K562 (cell line): ENCODE measurements around the gene INHA. TPM values are rescaled to one million over a fixed set of nuclear protein-coding genes. Genes with fewer than 3 reads are reported as not detected.

Experiments
- CTBP1 ChIP-seq: fragments of 450-650 bp; IDR thresholded peaks from 2 replicates; pipeline ENCODE4 v1.6.1; 2016; ENCODE audit warnings: borderline replicate concordance
- FOXK2 ChIP-seq, 2 experiments: fragments of 450-650 bp; IDR thresholded peaks in 1 of 2; conservative IDR thresholded peaks in 1 of 2; 2 replicates each; pipeline ENCODE4 v1.6.1; 2016; ENCODE audit warnings: low read depth in 2 of 2, mild to moderate bottlenecking in 1 of 2
- KAT7 ChIP-seq: sonication (generic); formaldehyde crosslinking; IDR thresholded peaks from 2 replicates; pipeline ENCODE4 v1.8.0; 2022; ENCODE audit warnings: missing genetic modification reagents, mild to moderate bottlenecking, borderline replicate concordance
- MAZ ChIP-seq, 2 experiments: fragments of 450-650 bp in 1 of 2; sonication (generic) in 1 of 2; formaldehyde crosslinking; IDR thresholded peaks in 1 of 2; conservative IDR thresholded peaks in 1 of 2; 2 replicates each; pipeline versions ENCODE4 v1.4.0 to v1.5.0; 2020; ENCODE audit warnings: mild to moderate bottlenecking in 1 of 2, missing genetic modification reagents in 1 of 2
- MTA3 ChIP-seq: fragments of 450-650 bp; formaldehyde crosslinking; IDR thresholded peaks from 2 replicates; pipeline ENCODE4 v1.6.1; 2017; ENCODE audit warnings: mild to moderate bottlenecking, borderline replicate concordance
- POLR2G ChIP-seq: fragments of 200-400 bp; formaldehyde crosslinking; IDR thresholded peaks from 2 replicates; pipeline ENCODE4 v1.6.1; 2017; ENCODE audit warnings: low read depth, mild to moderate bottlenecking, antibody characterized with exemption, low read length, moderate library complexity
- TCFL5 ChIP-seq: fragments of 250-450 bp; sonication (Bioruptor Pico); conservative IDR thresholded peaks from 2 replicates; pipeline ENCODE4 v1.6.1; 2021; ENCODE audit warnings: mild to moderate bottlenecking, moderate library complexity, matching md5 sums
- polyA plus RNA-seq, 8 experiments: library from polyadenylated mRNA; depleted of rRNA in 4 of 8; stranded (reverse) in 5 of 8; unstranded in 3 of 8; fragments of >200 nt; fragmentation: Nextera tagmentation in 2 of 8; fragmentation: Illumina TruSeq in 1 of 8; extraction: Ambion mirVana in 2 of 8; extraction: Trizol in 1 of 8; gene quantifications; 2 replicates each; pipeline versions ENCODE4 v1.2.1 to v1.2.3, GENCODE V29; 2011 to 2014; ENCODE audit warnings: inconsistent platforms in 1 of 8, missing spikeins in 1 of 8
- total RNA-seq, 7 experiments: library from RNA; depleted of rRNA in 6 of 7; stranded (reverse); fragments of >200 nt in 6 of 7; fragmentation: Illumina TruSeq in 2 of 7; extraction: Trizol in 2 of 7; gene quantifications; 2 replicates each; pipeline versions ENCODE4 v1.2.1 to v1.2.3, GENCODE V29; 2011 to 2021; ENCODE audit warnings: low replicate concordance in 1 of 7
- TF ChIP-seq, protein P1 (sequence below), 2 experiments: fragments of 450-650 bp; formaldehyde crosslinking in 1 of 2; IDR thresholded peaks; 2 replicates each; pipeline versions ENCODE4 v1.4.0 to v1.6.1; 2014 to 2020; ENCODE audit warnings: mild to moderate bottlenecking in 2 of 2, borderline replicate concordance in 1 of 2, low read depth in 1 of 2
- TF ChIP-seq, protein P2 (sequence below): fragments of 450-650 bp; IDR thresholded peaks from 2 replicates; pipeline ENCODE4 v1.6.1; 2016; ENCODE audit warnings: antibody characterized with exemption
- TF ChIP-seq, protein P3 (sequence below), 3 experiments: IDR thresholded peaks in 2 of 3; conservative IDR thresholded peaks in 1 of 3; 2 replicates each; pipeline ENCODE4 v1.5.1; 2011 to 2012; ENCODE audit warnings: low read length in 3 of 3, mild to moderate bottlenecking in 3 of 3, control low read depth in 2 of 3, improper control_type of control experiment in 1 of 3, inconsistent platforms in 1 of 3, low read depth in 1 of 3, mixed read lengths in 1 of 3, moderate library complexity in 1 of 3; ENCODE audit not compliant: insufficient read depth in 2 of 3

INHA gene
- total and polyA plus RNA-seq, 9 of the 15 experiments (the other 6 are each of a cell fraction or from before 2014, with no cell fraction given), result 0.07 to 1.9 (median 0.40) TPM

DNA sequence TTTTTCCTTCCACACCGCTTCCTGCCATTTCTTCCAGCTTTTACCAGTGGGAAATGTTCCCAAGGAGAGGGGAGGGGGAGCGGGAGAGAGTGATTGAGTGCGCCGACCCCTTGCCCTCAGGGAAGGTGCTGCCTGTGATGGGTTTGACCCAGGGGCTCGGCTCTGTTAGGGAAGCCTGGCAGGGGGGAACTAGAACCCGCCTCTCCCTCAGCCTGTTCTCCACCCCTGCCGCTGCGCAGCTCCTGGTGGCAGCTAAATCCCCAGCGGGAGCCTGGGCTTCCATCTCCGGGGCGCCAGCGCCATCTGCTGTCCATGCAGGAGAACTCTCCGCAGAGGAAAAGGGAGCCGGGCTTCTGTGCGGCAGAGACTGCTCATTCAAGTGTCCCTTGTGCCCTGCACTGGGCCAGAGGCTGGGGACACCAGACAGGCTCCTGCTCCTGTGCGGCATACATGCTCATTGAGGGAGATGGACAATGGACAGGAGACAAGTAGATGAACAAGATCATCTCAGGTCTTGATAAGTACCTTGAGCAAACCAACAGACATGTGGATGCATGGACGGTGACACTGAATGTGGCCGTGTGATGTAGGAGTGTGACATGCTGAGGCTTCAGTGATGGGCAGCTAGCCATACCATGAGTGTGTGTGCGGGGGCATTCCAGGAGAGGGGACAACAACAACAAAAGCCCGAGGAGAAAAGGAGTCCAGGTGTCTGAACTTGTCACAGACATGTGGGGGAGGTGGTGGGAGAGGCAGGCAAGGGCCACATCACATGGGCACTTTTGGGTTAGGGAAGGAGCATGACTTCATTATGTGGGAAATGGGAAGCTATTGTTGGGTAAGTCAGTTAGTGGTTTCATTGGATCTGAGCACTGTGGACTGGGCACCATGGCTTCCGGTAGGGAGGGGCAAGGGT is 41.8 kb upstream of the INHA start (continued):
- TF ChIP-seq, protein P1, sequence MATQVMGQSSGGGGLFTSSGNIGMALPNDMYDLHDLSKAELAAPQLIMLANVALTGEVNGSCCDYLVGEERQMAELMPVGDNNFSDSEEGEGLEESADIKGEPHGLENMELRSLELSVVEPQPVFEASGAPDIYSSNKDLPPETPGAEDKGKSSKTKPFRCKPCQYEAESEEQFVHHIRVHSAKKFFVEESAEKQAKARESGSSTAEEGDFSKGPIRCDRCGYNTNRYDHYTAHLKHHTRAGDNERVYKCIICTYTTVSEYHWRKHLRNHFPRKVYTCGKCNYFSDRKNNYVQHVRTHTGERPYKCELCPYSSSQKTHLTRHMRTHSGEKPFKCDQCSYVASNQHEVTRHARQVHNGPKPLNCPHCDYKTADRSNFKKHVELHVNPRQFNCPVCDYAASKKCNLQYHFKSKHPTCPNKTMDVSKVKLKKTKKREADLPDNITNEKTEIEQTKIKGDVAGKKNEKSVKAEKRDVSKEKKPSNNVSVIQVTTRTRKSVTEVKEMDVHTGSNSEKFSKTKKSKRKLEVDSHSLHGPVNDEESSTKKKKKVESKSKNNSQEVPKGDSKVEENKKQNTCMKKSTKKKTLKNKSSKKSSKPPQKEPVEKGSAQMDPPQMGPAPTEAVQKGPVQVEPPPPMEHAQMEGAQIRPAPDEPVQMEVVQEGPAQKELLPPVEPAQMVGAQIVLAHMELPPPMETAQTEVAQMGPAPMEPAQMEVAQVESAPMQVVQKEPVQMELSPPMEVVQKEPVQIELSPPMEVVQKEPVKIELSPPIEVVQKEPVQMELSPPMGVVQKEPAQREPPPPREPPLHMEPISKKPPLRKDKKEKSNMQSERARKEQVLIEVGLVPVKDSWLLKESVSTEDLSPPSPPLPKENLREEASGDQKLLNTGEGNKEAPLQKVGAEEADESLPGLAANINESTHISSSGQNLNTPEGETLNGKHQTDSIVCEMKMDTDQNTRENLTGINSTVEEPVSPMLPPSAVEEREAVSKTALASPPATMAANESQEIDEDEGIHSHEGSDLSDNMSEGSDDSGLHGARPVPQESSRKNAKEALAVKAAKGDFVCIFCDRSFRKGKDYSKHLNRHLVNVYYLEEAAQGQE (IDR thresholded peaks at IDR 0.05; ENCODE audit: borderline replicate concordance), result peak; percentile 95
- TF ChIP-seq, protein P1 (CRISPR knock-in tag; IDR thresholded peaks at IDR 0.05; ENCODE audit: low read depth), result peak; percentile 47; the same call in 1 of the 2 replicates
- TF ChIP-seq, protein P2, sequence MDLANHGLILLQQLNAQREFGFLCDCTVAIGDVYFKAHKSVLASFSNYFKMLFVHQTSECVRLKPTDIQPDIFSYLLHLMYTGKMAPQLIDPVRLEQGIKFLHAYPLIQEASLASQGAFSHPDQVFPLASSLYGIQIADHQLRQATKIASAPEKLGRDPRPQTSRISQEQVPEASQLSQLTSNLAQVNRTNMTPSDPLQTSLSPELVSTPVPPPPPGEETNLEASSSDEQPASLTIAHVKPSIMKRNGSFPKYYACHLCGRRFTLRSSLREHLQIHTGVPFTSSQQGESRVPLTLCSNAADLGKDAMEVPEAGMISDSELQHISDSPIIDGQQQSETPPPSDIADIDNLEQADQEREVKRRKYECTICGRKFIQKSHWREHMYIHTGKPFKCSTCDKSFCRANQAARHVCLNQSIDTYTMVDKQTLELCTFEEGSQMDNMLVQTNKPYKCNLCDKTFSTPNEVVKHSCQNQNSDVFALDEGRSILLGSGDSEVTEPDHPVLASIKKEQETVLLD, result no peak
- TF ChIP-seq MAZ (CRISPR knock-in tag; conservative IDR thresholded peaks at IDR 0.05 in 1 of 2, IDR thresholded peaks at IDR 0.05 in 1 of 2) (peak in 1 of 2 experiments; percentile 86; a peak in 3 of 4 replicates), KAT7 (CRISPR knock-in tag) (peak; percentile 72; the same call in 1 of the 2 replicates), CTBP1 (peak; percentile 33; the same call in 1 of the 2 replicates), POLR2G (peak; percentile 33; the same call in 1 of the 2 replicates), TCFL5 (no peak), MTA3 (0 out of 2 replicates have a peak, but pooled peaks have one; percentile 13), FOXK2 (conservative IDR thresholded peaks at IDR 0.05 in 1 of 2, IDR thresholded peaks at IDR 0.05 in 1 of 2; ENCODE audit: low read depth in 2 of 2) (no peak)
- TF ChIP-seq, protein P3, sequence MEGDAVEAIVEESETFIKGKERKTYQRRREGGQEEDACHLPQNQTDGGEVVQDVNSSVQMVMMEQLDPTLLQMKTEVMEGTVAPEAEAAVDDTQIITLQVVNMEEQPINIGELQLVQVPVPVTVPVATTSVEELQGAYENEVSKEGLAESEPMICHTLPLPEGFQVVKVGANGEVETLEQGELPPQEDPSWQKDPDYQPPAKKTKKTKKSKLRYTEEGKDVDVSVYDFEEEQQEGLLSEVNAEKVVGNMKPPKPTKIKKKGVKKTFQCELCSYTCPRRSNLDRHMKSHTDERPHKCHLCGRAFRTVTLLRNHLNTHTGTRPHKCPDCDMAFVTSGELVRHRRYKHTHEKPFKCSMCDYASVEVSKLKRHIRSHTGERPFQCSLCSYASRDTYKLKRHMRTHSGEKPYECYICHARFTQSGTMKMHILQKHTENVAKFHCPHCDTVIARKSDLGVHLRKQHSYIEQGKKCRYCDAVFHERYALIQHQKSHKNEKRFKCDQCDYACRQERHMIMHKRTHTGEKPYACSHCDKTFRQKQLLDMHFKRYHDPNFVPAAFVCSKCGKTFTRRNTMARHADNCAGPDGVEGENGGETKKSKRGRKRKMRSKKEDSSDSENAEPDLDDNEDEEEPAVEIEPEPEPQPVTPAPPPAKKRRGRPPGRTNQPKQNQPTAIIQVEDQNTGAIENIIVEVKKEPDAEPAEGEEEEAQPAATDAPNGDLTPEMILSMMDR (IDR thresholded peaks at IDR 0.05 in 2 of 3, conservative IDR thresholded peaks at IDR 0.05 in 1 of 3; ENCODE audit: insufficient read depth in 2 of 3, low read depth in 1 of 3, low read length in 3 of 3), result peak; percentile 91 to 98 (median 97)
